Measurements from ENCODE around the gene RAP1A. TPM values are rescaled to one million over a fixed set of nuclear protein-coding genes. Genes with fewer than 3 reads are reported as not detected.
A peak's percentile ranks its signal among the peaks of the same experiment; 100 is the strongest.

RAP1A gene
- total RNA-seq, 3 donors from 2014 or later, result 45.9 to 72.8 (median 54.9) TPM

GRCh38 chr1:111720977-111721786, 101.6 kb downstream of the RAP1A start:
- Histone ChIP-seq H3K27me3 (no peaks in the 10 kb centered on the region), H3K4me3 (no peak overlapping the region), H3K27ac (peak overlapping the region in 1 of 2 donors; percentile 55), H3K9me3 (no peaks in the 10 kb centered on the region), H3K4me1 (no peaks in the 10 kb centered on the region), H3K36me3 (no peaks in the 10 kb centered on the region)
- no peak for DNase-seq (ENCODE audit: low spot score in 2 of 2)
- intact Hi-C loops (cut with DNase I; ENCODE audit: low total_unique reads), result no loop called here
- no peak for TF ChIP-seq CTCF (IDR thresholded peaks at IDR 0.05)

DNA sequence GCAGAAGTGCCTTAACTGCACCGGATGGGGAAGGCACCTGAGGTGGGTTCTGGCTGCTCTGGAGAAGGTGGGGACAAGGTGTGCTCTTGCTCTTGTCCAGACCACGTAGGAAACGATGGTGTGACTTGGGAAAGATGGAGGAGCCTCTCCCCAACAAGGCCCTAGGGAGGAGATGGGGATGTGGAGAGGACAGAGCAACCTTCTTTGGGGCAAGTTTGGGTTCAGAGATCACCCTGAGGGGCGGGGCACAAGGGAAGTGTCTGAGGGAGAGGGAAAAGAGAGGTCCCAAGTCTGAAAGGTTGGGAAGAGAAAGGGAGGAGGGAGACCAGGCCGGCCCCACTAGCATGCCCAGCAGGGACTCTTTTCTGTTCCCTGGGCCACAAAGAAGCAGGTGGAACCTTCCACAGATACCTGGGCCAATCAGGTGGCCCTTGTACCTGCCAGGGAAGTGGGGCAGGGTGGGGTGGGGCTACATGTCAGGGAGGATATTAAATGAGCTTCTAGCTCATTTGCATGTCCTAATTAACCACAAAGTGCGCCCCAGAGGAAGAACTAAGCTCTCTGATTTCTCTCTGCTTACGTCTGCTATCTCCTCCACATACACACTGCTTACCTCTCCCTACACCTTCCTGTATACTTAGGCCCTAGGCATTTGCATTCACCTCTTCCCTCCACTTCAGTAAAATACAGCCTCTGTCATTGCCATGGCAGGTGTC, 103.7 kb downstream of the RAP1A start:
- DNase-seq (ENCODE audit: low spot score in 2 of 2), result no peak
- TF ChIP-seq POLR2A (IDR thresholded peaks at IDR 0.05) (no peak), CTCF (IDR thresholded peaks at IDR 0.05) (no peak), POLR2AphosphoS5 (IDR thresholded peaks at IDR 0.05) (no peak)
- Histone ChIP-seq H3K27ac (no peak overlapping the region), H3K36me3 (no peaks in the 10 kb centered on the region), H3K27me3 (no peaks in the 10 kb centered on the region), H3K4me3 (no peak overlapping the region), H3K9me3 (no peaks in the 10 kb centered on the region), H3K4me1 (no peaks in the 10 kb centered on the region)
- intact Hi-C loops (cut with DNase I; ENCODE audit: low total_unique reads), result no loop called here

GRCh38 chr1:111723871-111724270, 104.3 kb downstream of the RAP1A start:
- no peaks in the 10 kb centered on the region for H3K36me3 ChIP-seq
- DNase-seq (ENCODE audit: low spot score in 2 of 2), result no peak
- no peak for TF ChIP-seq POLR2A (IDR thresholded peaks at IDR 0.05)
- no peak for TF ChIP-seq POLR2AphosphoS5 (IDR thresholded peaks at IDR 0.05)
- no peak for TF ChIP-seq CTCF (IDR thresholded peaks at IDR 0.05)
- H3K4me3 ChIP-seq, result no peak overlapping the region
- no peaks in the 10 kb centered on the region for H3K9me3 ChIP-seq
- H3K27ac ChIP-seq, result no peak overlapping the region
- H3K27me3 ChIP-seq, result no peaks in the 10 kb centered on the region
- intact Hi-C loops (cut with DNase I; ENCODE audit: low total_unique reads), result no loop called here
- H3K4me1 ChIP-seq, result no peaks in the 10 kb centered on the region

DNA sequence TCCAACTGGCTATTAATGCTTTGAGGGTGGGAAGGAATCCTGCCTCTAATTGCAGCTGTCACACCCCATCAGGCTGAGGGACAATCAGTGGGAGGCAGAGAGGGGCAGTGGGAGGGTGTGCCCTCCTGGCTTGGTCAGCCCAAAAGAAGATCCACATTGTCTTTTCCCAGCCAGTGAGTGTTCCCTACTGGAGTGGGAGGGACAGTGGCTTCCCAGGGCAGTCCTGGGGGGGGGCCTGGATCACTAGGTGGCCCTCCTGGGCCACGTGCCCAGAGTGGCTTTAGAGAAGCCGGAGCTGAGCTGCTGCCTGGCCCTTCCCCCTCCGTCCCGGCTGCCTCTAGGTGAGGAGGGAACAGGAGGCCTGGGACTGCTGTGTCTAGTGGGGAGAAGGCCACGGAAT, 105.6 kb downstream of the RAP1A start:
- no peak for DNase-seq (ENCODE audit: low spot score in 2 of 2)
- no peaks in the 10 kb centered on the region for H3K36me3 ChIP-seq
- no peaks in the 10 kb centered on the region for H3K9me3 ChIP-seq
- no peak for TF ChIP-seq POLR2A (IDR thresholded peaks at IDR 0.05)
- no peak for TF ChIP-seq POLR2AphosphoS5 (IDR thresholded peaks at IDR 0.05)
- TF ChIP-seq CTCF (IDR thresholded peaks at IDR 0.05), result no peak
- H3K4me1 ChIP-seq, result no peaks in the 10 kb centered on the region
- H3K27ac ChIP-seq, result peak overlapping the region in 1 of 2 donors; percentile 12
- no peak overlapping the region for H3K4me3 ChIP-seq
- intact Hi-C loops (cut with DNase I; ENCODE audit: low total_unique reads), result no loop called here
- no peaks in the 10 kb centered on the region for H3K27me3 ChIP-seq

DNA sequence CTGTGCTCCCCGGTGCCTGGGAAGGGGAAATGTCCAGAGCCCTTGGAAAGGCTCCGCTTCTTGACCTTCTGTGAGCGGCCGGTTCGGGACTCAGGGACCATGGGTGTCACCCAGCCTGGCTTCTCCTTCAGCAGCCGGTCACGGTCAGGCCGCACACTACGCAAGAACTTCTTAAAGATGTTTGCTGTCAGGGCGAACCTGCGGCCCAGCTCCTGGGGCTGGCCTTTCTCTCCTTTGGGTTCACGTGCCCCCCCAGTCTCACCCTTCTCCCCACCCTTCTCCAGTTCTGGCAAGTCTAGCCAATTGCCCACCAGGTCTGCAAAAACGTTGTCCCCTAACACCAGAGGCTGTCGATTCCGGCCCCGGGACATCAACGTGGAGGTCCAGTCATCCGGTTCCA, 107.5 kb downstream of the RAP1A start:
- no peaks in the 10 kb centered on the region for H3K9me3 ChIP-seq
- H3K27ac ChIP-seq, result no peak overlapping the region
- intact Hi-C loops (cut with DNase I; ENCODE audit: low total_unique reads), result no loop called here
- no peaks in the 10 kb centered on the region for H3K4me1 ChIP-seq
- no peak overlapping the region for H3K4me3 ChIP-seq
- no peak for DNase-seq (ENCODE audit: low spot score in 2 of 2)
- TF ChIP-seq CTCF (IDR thresholded peaks at IDR 0.05), result no peak
- no peak for TF ChIP-seq POLR2AphosphoS5 (IDR thresholded peaks at IDR 0.05)
- no peak for TF ChIP-seq POLR2A (IDR thresholded peaks at IDR 0.05)
- H3K36me3 ChIP-seq, result no peaks in the 10 kb centered on the region
- H3K27me3 ChIP-seq, result no peaks in the 10 kb centered on the region
